Esophagus squamous epithelium (tissue), 4 donors: ENCODE measurements around the gene SEC22C.

Experiments
- CTCF ChIP-seq, 6 experiments: fragments of 450-650 bp in 4 of 6; fragments of 200-600 bp in 2 of 6; sonication (generic) in 2 of 6; IDR thresholded peaks; one replicate each; pipeline ENCODE4 v1.5.1; 2016 to 2019; ENCODE audit warnings: antibody characterized with exemption in 6 of 6, mild to moderate bottlenecking in 4 of 6, moderate library complexity in 4 of 6
- POLR2A ChIP-seq, 4 donors: fragments of 450-650 bp; IDR thresholded peaks; one replicate each; pipeline ENCODE4 v1.6.1; 2017; ENCODE audit warnings: antibody characterized with exemption in 4 of 4, mild to moderate bottlenecking in 4 of 4, moderate library complexity in 3 of 4

GRCh38 chr3:42498034-42498433 lies 83.7 kb downstream of the SEC22C start:
- TF ChIP-seq CTCF (IDR thresholded peaks at IDR 0.05) (no peak), POLR2A (IDR thresholded peaks at IDR 0.05) (no peak)
